ENCODE results near the gene SH3GL3. TPM values are rescaled to one million over a fixed set of nuclear protein-coding genes. Genes with fewer than 3 reads are reported as not detected.

Gene SH3GL3
- total RNA-seq, 1 experiment from 2014 or later, result not detected

DNA sequence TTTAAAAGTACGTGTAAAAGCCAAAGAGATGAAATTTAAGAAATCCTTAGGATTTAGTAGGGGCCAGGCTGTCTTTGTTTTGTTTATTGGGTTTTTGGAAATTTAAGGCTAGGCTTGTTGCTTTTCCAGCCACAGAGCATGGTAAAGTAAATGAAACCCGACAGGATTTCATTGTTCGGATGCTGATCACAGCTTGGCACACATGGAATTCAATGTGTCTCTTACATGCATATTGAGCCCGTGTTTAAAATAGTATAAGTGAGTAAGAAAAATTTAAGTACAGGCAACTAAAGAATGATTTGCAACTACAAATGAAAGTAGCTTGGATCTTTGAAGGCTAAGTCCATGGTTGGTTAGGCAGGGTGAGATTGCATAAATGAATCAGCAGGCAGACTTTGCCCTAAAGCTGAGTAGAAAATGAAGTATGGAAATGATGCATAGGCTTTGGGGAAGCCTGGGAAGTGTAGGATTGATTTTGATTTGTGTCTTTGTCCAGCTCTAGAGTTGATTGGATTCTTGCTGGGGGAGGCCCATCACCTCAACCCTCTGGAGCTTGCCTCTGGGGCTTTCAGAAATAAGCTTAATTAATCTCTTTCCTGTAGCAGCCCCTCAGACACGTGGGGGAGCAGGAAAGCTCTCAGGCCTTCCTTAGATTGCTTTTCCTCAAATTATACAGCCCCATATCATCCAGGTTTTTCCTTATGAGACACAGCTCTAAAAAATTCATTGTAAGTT lies 138.6 kb downstream of the SH3GL3 start:
- Histone ChIP-seq H3K4me1 (no peaks in the 10 kb centered on the region), H3K9me3 (no peaks in the 10 kb centered on the region), H3K27me3 (replicated peaks; ENCODE audit: control insufficient read depth, insufficient read depth, low read length) (no peaks in the 10 kb centered on the region), H3K4me3 (ENCODE audit: low read depth, low read length) (no peak overlapping the region), H3K36me3 (ENCODE audit: control insufficient read depth, insufficient read depth, low read length) (no peaks in the 10 kb centered on the region)
- H3K9me3 Mint-ChIP-seq (ENCODE audit: unreplicated experiment), result no peaks in the 10 kb centered on the region
- H3K27me3 Mint-ChIP-seq (ENCODE audit: insufficient read depth, unreplicated experiment), result peaks cover 5% of the 10 kb centered on the region
- intact Hi-C loops (cut with micrococcal nuclease; ENCODE audit: unreplicated experiment), result no loop called here
- ChIA-PET CTCF (interaction anchor here (1.1 kb wide), 1 partner anchor 14 kb away, joined by 3 read pairs; no protein-coding TSS in a partner anchor), POLR2A (no interaction called here)
- H3K36me3 Mint-ChIP-seq (ENCODE audit: insufficient read depth, unreplicated experiment), result no peaks in the 10 kb centered on the region
- no peaks in the 10 kb centered on the region for H3K4me1 Mint-ChIP-seq (ENCODE audit: low read depth, unreplicated experiment)
- BruUV-seq (replicated peaks), result no TSS peak
- TF ChIP-seq, protein P1, sequence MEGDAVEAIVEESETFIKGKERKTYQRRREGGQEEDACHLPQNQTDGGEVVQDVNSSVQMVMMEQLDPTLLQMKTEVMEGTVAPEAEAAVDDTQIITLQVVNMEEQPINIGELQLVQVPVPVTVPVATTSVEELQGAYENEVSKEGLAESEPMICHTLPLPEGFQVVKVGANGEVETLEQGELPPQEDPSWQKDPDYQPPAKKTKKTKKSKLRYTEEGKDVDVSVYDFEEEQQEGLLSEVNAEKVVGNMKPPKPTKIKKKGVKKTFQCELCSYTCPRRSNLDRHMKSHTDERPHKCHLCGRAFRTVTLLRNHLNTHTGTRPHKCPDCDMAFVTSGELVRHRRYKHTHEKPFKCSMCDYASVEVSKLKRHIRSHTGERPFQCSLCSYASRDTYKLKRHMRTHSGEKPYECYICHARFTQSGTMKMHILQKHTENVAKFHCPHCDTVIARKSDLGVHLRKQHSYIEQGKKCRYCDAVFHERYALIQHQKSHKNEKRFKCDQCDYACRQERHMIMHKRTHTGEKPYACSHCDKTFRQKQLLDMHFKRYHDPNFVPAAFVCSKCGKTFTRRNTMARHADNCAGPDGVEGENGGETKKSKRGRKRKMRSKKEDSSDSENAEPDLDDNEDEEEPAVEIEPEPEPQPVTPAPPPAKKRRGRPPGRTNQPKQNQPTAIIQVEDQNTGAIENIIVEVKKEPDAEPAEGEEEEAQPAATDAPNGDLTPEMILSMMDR (IDR thresholded peaks at IDR 0.05; ENCODE audit: insufficient read depth in 1 of 2, low read depth in 1 of 2, low read length in 1 of 2, severe bottlenecking in 1 of 2, unreplicated experiment in 1 of 2), result no peak
- H3K27ac Mint-ChIP-seq (ENCODE audit: unreplicated experiment), result no peak overlapping the region
- no peak for DNase-seq
- H3K4me3 Mint-ChIP-seq (ENCODE audit: unreplicated experiment), result no peak overlapping the region

DNA sequence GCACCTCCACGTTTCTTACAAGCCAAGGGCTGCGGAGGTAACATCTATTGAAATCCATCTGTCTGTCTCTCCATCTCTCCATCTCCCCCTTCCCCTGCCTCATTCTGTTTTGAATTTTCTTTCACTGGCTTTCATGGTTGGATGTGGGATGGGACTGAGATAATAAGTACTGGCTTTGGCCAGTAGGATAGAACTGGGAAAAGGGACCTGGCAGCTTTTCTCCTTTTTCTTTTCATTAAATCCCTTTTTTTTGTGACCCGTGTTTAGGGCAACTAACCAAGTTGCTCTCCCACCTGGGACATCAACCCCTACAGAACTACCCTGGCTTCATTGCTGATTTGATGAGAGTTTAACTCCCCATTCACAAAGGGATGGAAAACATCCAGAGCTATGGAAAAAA lies 139.9 kb downstream of the SH3GL3 start:
- intact Hi-C loops (cut with micrococcal nuclease; ENCODE audit: unreplicated experiment), result no loop called here
- no peak overlapping the region for H3K4me3 Mint-ChIP-seq (ENCODE audit: unreplicated experiment)
- no peak for DNase-seq
- ChIA-PET POLR2A (no interaction called here), CTCF (no interaction called here)
- BruUV-seq (replicated peaks), result no TSS peak
- H3K9me3 Mint-ChIP-seq (ENCODE audit: unreplicated experiment), result no peaks in the 10 kb centered on the region
- Histone ChIP-seq H3K4me1 (no peaks in the 10 kb centered on the region), H3K36me3 (ENCODE audit: control insufficient read depth, insufficient read depth, low read length) (no peaks in the 10 kb centered on the region), H3K27me3 (replicated peaks; ENCODE audit: control insufficient read depth, insufficient read depth, low read length) (no peaks in the 10 kb centered on the region), H3K4me3 (ENCODE audit: low read depth, low read length) (no peak overlapping the region), H3K9me3 (no peaks in the 10 kb centered on the region)
- H3K4me1 Mint-ChIP-seq (ENCODE audit: low read depth, unreplicated experiment), result no peaks in the 10 kb centered on the region
- H3K27ac Mint-ChIP-seq (ENCODE audit: unreplicated experiment), result no peak overlapping the region
- H3K27me3 Mint-ChIP-seq (ENCODE audit: insufficient read depth, unreplicated experiment), result peaks cover 5% of the 10 kb centered on the region
- no peaks in the 10 kb centered on the region for H3K36me3 Mint-ChIP-seq (ENCODE audit: insufficient read depth, unreplicated experiment)
- TF ChIP-seq, protein P1 (IDR thresholded peaks at IDR 0.05; ENCODE audit: insufficient read depth in 1 of 2, low read depth in 1 of 2, low read length in 1 of 2, severe bottlenecking in 1 of 2, unreplicated experiment in 1 of 2), result no peak

DNA sequence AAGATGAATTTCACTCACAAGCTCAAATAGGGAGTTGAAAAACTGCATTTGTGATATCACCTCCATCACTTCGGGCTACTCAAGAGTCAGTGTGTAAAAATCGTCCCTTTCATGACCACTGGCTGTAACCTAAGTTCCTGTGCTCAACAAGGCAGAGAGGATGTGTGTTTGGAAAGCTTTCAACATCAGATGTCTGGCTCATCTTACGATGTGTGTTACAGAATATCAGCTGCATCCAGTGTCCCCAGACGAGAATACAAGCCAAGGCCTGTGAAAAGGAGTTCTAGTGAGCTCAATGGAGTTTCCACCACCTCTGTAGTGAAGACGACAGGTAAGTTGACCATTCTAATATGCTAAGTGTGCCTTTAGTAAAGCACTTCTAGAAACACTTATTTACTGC lies 141.3 kb downstream of the SH3GL3 start:
- no peak overlapping the region for H3K4me3 Mint-ChIP-seq (ENCODE audit: unreplicated experiment)
- CTCF ChIA-PET, result no interaction called here
- no peak for DNase-seq
- no peaks in the 10 kb centered on the region for H3K4me1 Mint-ChIP-seq (ENCODE audit: low read depth, unreplicated experiment)
- POLR2A ChIA-PET, result no interaction called here
- H3K36me3 Mint-ChIP-seq (ENCODE audit: insufficient read depth, unreplicated experiment), result no peaks in the 10 kb centered on the region
- H3K27me3 ChIP-seq (replicated peaks; ENCODE audit: control insufficient read depth, insufficient read depth, low read length), result no peaks in the 10 kb centered on the region
- H3K4me1 ChIP-seq, result no peaks in the 10 kb centered on the region
- H3K9me3 ChIP-seq, result no peaks in the 10 kb centered on the region
- no peak overlapping the region for H3K27ac Mint-ChIP-seq (ENCODE audit: unreplicated experiment)
- H3K9me3 Mint-ChIP-seq (ENCODE audit: unreplicated experiment), result no peaks in the 10 kb centered on the region
- TF ChIP-seq, protein P1 (IDR thresholded peaks at IDR 0.05; ENCODE audit: insufficient read depth in 1 of 2, low read depth in 1 of 2, low read length in 1 of 2, severe bottlenecking in 1 of 2, unreplicated experiment in 1 of 2), result no peak
- BruUV-seq (replicated peaks), result no TSS peak
- H3K27me3 Mint-ChIP-seq (ENCODE audit: insufficient read depth, unreplicated experiment), result peaks cover 10% of the 10 kb centered on the region
- no peaks in the 10 kb centered on the region for H3K36me3 ChIP-seq (ENCODE audit: control insufficient read depth, insufficient read depth, low read length)
- intact Hi-C loops (cut with micrococcal nuclease; ENCODE audit: unreplicated experiment), result no loop called here
- H3K4me3 ChIP-seq (ENCODE audit: low read depth, low read length), result no peak overlapping the region

All from Caco-2 (cell line).